HEK293 (cell line): ENCODE data around the gene ZNF599.

Experiments
- CTCF ChIA-PET: fragments of 350-600 bp; formaldehyde crosslinking; extraction: SDS; loops from one replicate; lab custom pipeline; 2021; ENCODE audit warnings: antibody characterized with exemption; lab: Yijun Ruan, JAX
- POLR2A ChIA-PET: fragments of 300-600 bp; formaldehyde crosslinking; extraction: SDS; loops from one replicate; lab custom pipeline; 2020; ENCODE audit warnings: antibody characterized with exemption, inconsistent platforms; lab: Yijun Ruan, JAX
- H3K27ac ChIP-seq: fragments of 200-500 bp; sonication (Bioruptor generic); 2 replicates; pipeline ENCODE4 v1.5.1; 2014; ENCODE audit warnings: low read depth, low read length, control low read depth, inconsistent platforms; ENCODE audit errors: extremely low read depth
- H3K36me3 ChIP-seq, 2 experiments: fragments of 200-500 bp in 1 of 2; sonication (Bioruptor generic) in 1 of 2; 1 replicate in 1 of 2; 2 replicates in 1 of 2; pipeline ENCODE4 v1.5.1; 2014 to 2017; ENCODE audit warnings: inconsistent platforms in 2 of 2, low read length in 2 of 2; ENCODE audit not compliant: control insufficient read depth in 2 of 2, insufficient read depth in 1 of 2
- H3K4me1 ChIP-seq: fragments of 200-500 bp; sonication (Bioruptor generic); 2 replicates; pipeline ENCODE4 v1.5.1; 2014; ENCODE audit warnings: mild to moderate bottlenecking, low read length, inconsistent platforms; ENCODE audit not compliant: control insufficient read depth, insufficient read depth
- H3K4me3 ChIP-seq: 2 replicates; pipeline ENCODE4 v1.5.1; 2011; ENCODE audit warnings: low read depth, mild to moderate bottlenecking, control low read depth, low read length, moderate library complexity
- H3K9me3 ChIP-seq: fragments of 200-500 bp; sonication (Bioruptor generic); 2 replicates; pipeline ENCODE4 v1.5.1; 2014; ENCODE audit warnings: low read depth, low read length, inconsistent platforms; ENCODE audit not compliant: control insufficient read depth, insufficient read depth
- AEBP2 ChIP-seq: fragments of 450-650 bp; formaldehyde crosslinking; IDR thresholded peaks from 2 replicates; pipeline ENCODE4 v1.5.1; 2016; ENCODE audit warnings: missing biosample characterization, missing genetic modification characterization, borderline replicate concordance
- PRDM2 ChIP-seq: fragments of 450-650 bp; formaldehyde crosslinking; IDR thresholded peaks from 2 replicates; pipeline ENCODE4 v1.5.1; 2016; ENCODE audit warnings: missing biosample characterization, missing genetic modification characterization, borderline replicate concordance
- PRDM4 ChIP-seq: fragments of 450-650 bp; formaldehyde crosslinking; IDR thresholded peaks from 2 replicates; pipeline ENCODE4 v1.5.1; 2017; ENCODE audit warnings: missing biosample characterization, missing genetic modification characterization
- RBAK ChIP-seq: fragments of 450-650 bp; formaldehyde crosslinking; IDR thresholded peaks from 2 replicates; pipeline ENCODE4 v1.5.1; 2016; ENCODE audit warnings: missing biosample characterization, missing genetic modification characterization
- SCRT1 ChIP-seq: fragments of 450-650 bp; formaldehyde crosslinking; IDR thresholded peaks from 2 replicates; pipeline ENCODE4 v1.5.1; 2016; ENCODE audit warnings: missing biosample characterization, missing genetic modification characterization, borderline replicate concordance
- YY1 ChIP-seq: fragments of 450-650 bp; formaldehyde crosslinking; IDR thresholded peaks from 2 replicates; pipeline ENCODE4 v1.5.1; 2018; ENCODE audit warnings: missing biosample characterization, missing genetic modification characterization
- ZBTB17 ChIP-seq: fragments of 450-650 bp; formaldehyde crosslinking; IDR thresholded peaks from 2 replicates; pipeline ENCODE4 v1.5.1; 2016; ENCODE audit warnings: missing biosample characterization, missing genetic modification characterization
- ZNF114 ChIP-seq: fragments of 450-650 bp; formaldehyde crosslinking; IDR thresholded peaks from 2 replicates; pipeline ENCODE4 v1.5.0; 2017; ENCODE audit warnings: missing biosample characterization, missing genetic modification characterization
- ZNF2 ChIP-seq: fragments of 450-650 bp; formaldehyde crosslinking; IDR thresholded peaks from 2 replicates; pipeline ENCODE4 v1.5.1; 2016; ENCODE audit warnings: missing biosample characterization, missing genetic modification characterization
- ZNF211 ChIP-seq: fragments of 450-650 bp; formaldehyde crosslinking; IDR thresholded peaks from 2 replicates; pipeline ENCODE4 v1.5.1; 2016; ENCODE audit warnings: low read depth, missing biosample characterization, missing genetic modification characterization
- ZNF214 ChIP-seq: fragments of 450-650 bp; formaldehyde crosslinking; IDR thresholded peaks from 2 replicates; pipeline ENCODE4 v1.5.1; 2017; ENCODE audit warnings: missing biosample characterization, mild to moderate bottlenecking, missing genetic modification characterization, borderline replicate concordance
- ZNF266 ChIP-seq: fragments of 450-650 bp; formaldehyde crosslinking; IDR thresholded peaks from 2 replicates; pipeline ENCODE4 v1.5.1; 2016; ENCODE audit warnings: missing biosample characterization, missing genetic modification characterization, low read depth
- ZNF555 ChIP-seq: fragments of 450-650 bp; formaldehyde crosslinking; conservative IDR thresholded peaks from 2 replicates; pipeline ENCODE4 v1.5.1; 2017; ENCODE audit warnings: missing biosample characterization, mild to moderate bottlenecking, missing genetic modification characterization, inconsistent platforms
- ZNF585B ChIP-seq: fragments of 450-650 bp; formaldehyde crosslinking; IDR thresholded peaks from 2 replicates; pipeline ENCODE4 v1.5.1; 2016; ENCODE audit warnings: missing biosample characterization, missing genetic modification characterization
- ZNF658 ChIP-seq: fragments of 450-650 bp; formaldehyde crosslinking; IDR thresholded peaks from 2 replicates; pipeline ENCODE4; 2016; ENCODE audit warnings: missing biosample characterization, missing genetic modification characterization
- ZNF670 ChIP-seq: fragments of 450-650 bp; formaldehyde crosslinking; IDR thresholded peaks from 2 replicates; pipeline ENCODE4 v1.5.1; 2016; ENCODE audit warnings: missing biosample characterization, missing genetic modification characterization, low read depth
- ZNF830 ChIP-seq: fragments of 450-650 bp; IDR thresholded peaks from 2 replicates; pipeline ENCODE4 v1.5.0; 2018; ENCODE audit warnings: missing biosample characterization, missing genetic modification characterization, low read depth, mild to moderate bottlenecking, moderate library complexity
- ZSCAN18 ChIP-seq: fragments of 450-650 bp; formaldehyde crosslinking; IDR thresholded peaks from 2 replicates; pipeline ENCODE4 v1.5.1; 2016; ENCODE audit warnings: missing biosample characterization, missing genetic modification characterization
- ZSCAN30 ChIP-seq: fragments of 450-650 bp; IDR thresholded peaks from 2 replicates; pipeline ENCODE4 v1.5.1; 2018; ENCODE audit warnings: missing biosample characterization, mild to moderate bottlenecking, missing genetic modification characterization, moderate library complexity

The ZNF599 gene

GRCh38 chr19:34794066-34794960 lies 21.3 kb upstream of the ZNF599 start (continued):
- TF ChIP-seq PRDM4 (tag by site-specific recombination) (no peak), ZNF114 (tag by site-specific recombination) (no peak), ZSCAN30 (tag by site-specific recombination) (no peak), AEBP2 (tag by site-specific recombination) (no peak), RBAK (tag by site-specific recombination) (no peak), ZSCAN18 (tag by site-specific recombination) (no peak), ZNF211 (no peak), ZNF658 (tag by site-specific recombination) (no peak)

GRCh38 chr19:34793565-34793964 lies 20.6 kb upstream of the ZNF599 start:
- H3K27ac ChIP-seq, result no peak overlapping the region
- H3K4me1 ChIP-seq, result no peaks in the 10 kb centered on the region
- CTCF ChIA-PET, result interaction anchor here (0.5 to 0.7 kb wide), 4 partner anchors 37 to 1002 kb away, joined by 3 read pairs; no protein-coding TSS in a partner anchor
- H3K4me3 ChIP-seq, result no peak overlapping the region
- no peaks in the 10 kb centered on the region; a peak in 1 of 3 replicates for H3K36me3 ChIP-seq
- no peak for TF ChIP-seq YY1 (tag by site-specific recombination)
- no peak for TF ChIP-seq ZNF585B
- no peak for TF ChIP-seq PRDM2 (tag by site-specific recombination)
- TF ChIP-seq ZNF555 (tag by site-specific recombination), result no peak
- no peak for TF ChIP-seq ZNF2 (tag by site-specific recombination)
- no peak for TF ChIP-seq ZNF830
- TF ChIP-seq ZNF266 (tag by site-specific recombination), result no peak
- TF ChIP-seq ZNF214 (tag by site-specific recombination), result no peak
- no peak for TF ChIP-seq ZNF670 (tag by site-specific recombination)
- no peak for TF ChIP-seq SCRT1 (tag by site-specific recombination)
- TF ChIP-seq ZBTB17, result no peak
- peaks cover 12% of the 10 kb centered on the region for H3K9me3 ChIP-seq
- POLR2A ChIA-PET, result no interaction called here
